Right cardiac atrium (tissue), 5 donors: ENCODE results near the gene DENND1A. TPM values are rescaled to one million over a fixed set of nuclear protein-coding genes. Genes with fewer than 3 reads are reported as not detected.
A peak's percentile ranks its signal among the peaks of the same experiment; 100 is the strongest.

ENCODE experiments used
- ATAC-seq, 2 donors: fragments of 200-7000 bp; cut with Tn5 transposase; one replicate each; pipeline versions ENCODE4 v1.8.0 to v1.9.1; 2020; ENCODE audit warnings: moderate library complexity in 2 of 2, mild to moderate bottlenecking in 1 of 2
- DNase-seq, 3 donors: peaks; one replicate each; pipeline ENCODE4 v3.0.0-alpha.2; 2020
- H3K27ac ChIP-seq: one replicate; pipeline ENCODE4 v1.5.1; 2013; ENCODE audit warnings: mild to moderate bottlenecking, low read length, control low read depth, moderate library complexity
- H3K27me3 ChIP-seq: one replicate; pipeline ENCODE4 v1.6.1; 2013; ENCODE audit not compliant: control insufficient read depth, insufficient read depth
- H3K4me1 ChIP-seq: one replicate; pipeline ENCODE4 v1.6.1; 2013; ENCODE audit warnings: low read length; ENCODE audit not compliant: control insufficient read depth, insufficient read depth
- H3K4me3 ChIP-seq: one replicate; pipeline ENCODE4 v1.5.1; 2013; ENCODE audit warnings: low read length, control low read depth
- H3K9me3 ChIP-seq: one replicate; pipeline ENCODE4 v1.6.1; 2013; ENCODE audit warnings: low read length; ENCODE audit not compliant: control insufficient read depth
- WGBS: extraction: QIAGEN DNeasy Blood & Tissue Kit; methylation state at CpG from one replicate; pipeline ENCODE4 v1.1.7; 2013; 5-methylcytosine and 5-hydroxymethylcytosine counted together
- intact Hi-C, 4 donors: fragments of 100-400 bp; cut with DNase I; formaldehyde crosslinking; loops; one replicate each; pipeline versions ENCODE4 v1.11.0 to v1.14.0; 2022 to 2023
- polyA plus RNA-seq: library from polyadenylated mRNA; stranded (reverse); fragments of 200-250 nt; gene quantifications from one replicate; pipeline ENCODE4 v1.2.3, GENCODE V29; 2013
- total RNA-seq, 4 donors: library from RNA; stranded (reverse); fragmentation: NEBNext Ultra II Directional; extraction: Animal tissue kit (Norgen Biotek cat#: 25700); gene quantifications; one replicate each; pipeline ENCODE4 v1.2.1, GENCODE V29; 2021
- donor health status: healthy with polysubstance abuse.
- donor health status: DM: no; HTN: yes; CAD: no.
- donor health status: DM: no; HTN: no; CAD: no.
- donor health status: DM: no; HTN: yes; CAD: no; lungs with severe emphysema.
- donor health status: DM: yes; HTN: yes; CAD: no.

DENND1A gene
- total and polyA plus RNA-seq, 5 donors, result 11.4 to 19.3 (median 17.4) TPM

- H3K4me3 ChIP-seq, result no peak overlapping the region
- H3K27me3 ChIP-seq, result no peaks in the 10 kb centered on the region
- DNase-seq (no peak), ATAC-seq (no peak)
- peaks cover 8% of the 10 kb centered on the region for H3K4me1 ChIP-seq
- H3K9me3 ChIP-seq, result no peaks in the 10 kb centered on the region
- intact Hi-C loops, result no loop called here
- 36% methylated on average over 5 of the region's 5 CpGs for WGBS
- H3K27ac ChIP-seq, result no peak overlapping the region
Observed at GRCh38 chr9:123678878-123679329, 251.0 kb downstream of the DENND1A start.

GRCh38 chr9:123678038-123678877 lies 251.7 kb downstream of the DENND1A start:
- no peak overlapping the region for H3K4me3 ChIP-seq
- H3K9me3 ChIP-seq, result no peaks in the 10 kb centered on the region
- intact Hi-C loops, result no loop called here
- no peaks in the 10 kb centered on the region for H3K27me3 ChIP-seq
- no peak overlapping the region for H3K27ac ChIP-seq
- 48% methylated on average over 15 of the region's 15 CpGs for WGBS
- H3K4me1 ChIP-seq, result peaks cover 8% of the 10 kb centered on the region
- ATAC-seq, result peak; percentile 32 to 56
- DNase-seq, result peak in 1 of 3 donors; percentile 44

- Histone ChIP-seq H3K4me3 (no peak overlapping the region), H3K27me3 (no peaks in the 10 kb centered on the region), H3K4me1 (peaks cover 8% of the 10 kb centered on the region), H3K27ac (no peak overlapping the region), H3K9me3 (no peaks in the 10 kb centered on the region)
- no peak for ATAC-seq
- no peak for DNase-seq
- WGBS, result 97% methylated on average over 2 of the region's 2 CpGs
- intact Hi-C loops, result no loop called here
Observed at GRCh38 chr9:123676869-123677268, 253.1 kb downstream of the DENND1A start.

GRCh38 chr9:123669346-123669745 lies 260.6 kb downstream of the DENND1A start:
- intact Hi-C loops, result no loop called here
- no peak for ATAC-seq
- DNase-seq, result no peak
- Histone ChIP-seq H3K27me3 (no peaks in the 10 kb centered on the region), H3K4me1 (no peaks in the 10 kb centered on the region), H3K4me3 (no peak overlapping the region), H3K27ac (no peak overlapping the region), H3K9me3 (no peaks in the 10 kb centered on the region)
- WGBS, result 94% methylated on average over 3 of the region's 3 CpGs

GRCh38 chr9:123663529-123663928 lies 266.4 kb downstream of the DENND1A start:
- Histone ChIP-seq H3K4me1 (no peaks in the 10 kb centered on the region), H3K9me3 (peaks cover 2% of the 10 kb centered on the region), H3K27ac (no peak overlapping the region), H3K4me3 (no peak overlapping the region), H3K27me3 (no peaks in the 10 kb centered on the region)
- ATAC-seq, result no peak
- intact Hi-C loops, result no loop called here
- WGBS, result 99% methylated on average over 1 of the region's 1 CpG
- DNase-seq, result no peak

- intact Hi-C loops, result no loop called here
- Histone ChIP-seq H3K27ac (no peak overlapping the region), H3K27me3 (no peaks in the 10 kb centered on the region), H3K9me3 (peaks cover 2% of the 10 kb centered on the region), H3K4me3 (no peak overlapping the region), H3K4me1 (no peaks in the 10 kb centered on the region)
- DNase-seq (no peak), ATAC-seq (no peak)
- WGBS, result 92% methylated on average over 8 of the region's 8 CpGs
Observed at GRCh38 chr9:123662057-123662776, 267.7 kb downstream of the DENND1A start.

- intact Hi-C loops, result no loop called here
- no peak overlapping the region for H3K4me3 ChIP-seq
- H3K9me3 ChIP-seq, result peaks cover 2% of the 10 kb centered on the region
- 86% methylated on average over 9 of the region's 9 CpGs for WGBS
- DNase-seq (no peak), ATAC-seq (no peak)
- H3K27ac ChIP-seq, result no peak overlapping the region
- no peaks in the 10 kb centered on the region for H3K4me1 ChIP-seq
- no peaks in the 10 kb centered on the region for H3K27me3 ChIP-seq
Observed at GRCh38 chr9:123660691-123661466, 269.0 kb downstream of the DENND1A start.

GRCh38 chr9:123659358-123659757 lies 270.6 kb downstream of the DENND1A start:
- Histone ChIP-seq H3K27ac (no peak overlapping the region), H3K27me3 (no peaks in the 10 kb centered on the region), H3K4me1 (no peaks in the 10 kb centered on the region), H3K4me3 (no peak overlapping the region), H3K9me3 (peaks cover 2% of the 10 kb centered on the region)
- DNase-seq (no peak), ATAC-seq (peak in 1 of 2 donors; percentile 52)
- intact Hi-C loops, result no loop called here
- WGBS, result 33% methylated on average over 1 of the region's 1 CpG

GRCh38 chr9:123658792-123659191 lies 271.1 kb downstream of the DENND1A start:
- no peaks in the 10 kb centered on the region for H3K4me1 ChIP-seq
- DNase-seq (no peak), ATAC-seq (no peak)
- peaks cover under 1% of the 10 kb centered on the region for H3K9me3 ChIP-seq
- intact Hi-C loops, result no loop called here
- H3K27me3 ChIP-seq, result no peaks in the 10 kb centered on the region
- 78% methylated on average over 3 of the region's 3 CpGs for WGBS
- no peak overlapping the region for H3K4me3 ChIP-seq
- no peak overlapping the region for H3K27ac ChIP-seq

- ATAC-seq, result no peak
- WGBS, result 87% methylated on average over 4 of the region's 4 CpGs
- intact Hi-C loops, result no loop called here
Observed at GRCh38 chr9:123657941-123658340, 272.0 kb downstream of the DENND1A start.

GRCh38 chr9:123657099-123657498 lies 272.8 kb downstream of the DENND1A start:
- no peak overlapping the region for H3K27ac ChIP-seq
- WGBS, result 95% methylated on average over 7 of the region's 7 CpGs
- ATAC-seq, result no peak

More at GRCh38 chr9:123657941-123658340, 272.0 kb downstream of the DENND1A start:
- Histone ChIP-seq H3K27me3 (no peaks in the 10 kb centered on the region), H3K4me1 (no peaks in the 10 kb centered on the region), H3K9me3 (no peaks in the 10 kb centered on the region), H3K4me3 (no peak overlapping the region), H3K27ac (no peak overlapping the region)
- DNase-seq, result no peak

More at GRCh38 chr9:123657099-123657498, 272.8 kb downstream of the DENND1A start:
- DNase-seq, result no peak
- H3K4me3 ChIP-seq, result no peak overlapping the region
- H3K4me1 ChIP-seq, result no peaks in the 10 kb centered on the region
- intact Hi-C loops, result no loop called here
- no peaks in the 10 kb centered on the region for H3K27me3 ChIP-seq
- no peaks in the 10 kb centered on the region for H3K9me3 ChIP-seq
